Neutrophil (primary cell): ENCODE results near the gene PPIG.
"Not testable (repeated sequence)": the region's sequence is repeated elsewhere in the genome, so short reads cannot be mapped to it uniquely, and the experiment has no call there.

Experiments used
- H3K27ac ChIP-seq: fragments of 200-600 bp; sonication (generic); 2 replicates; pipeline ENCODE4 v1.5.1; 2016; ENCODE audit warnings: mild to moderate bottlenecking, moderate library complexity
- H3K27me3 ChIP-seq: fragments of 200-600 bp; sonication (generic); 2 replicates; pipeline ENCODE4 v1.6.0; 2016; ENCODE audit warnings: mild to moderate bottlenecking
- H3K36me3 ChIP-seq: fragments of 200-600 bp; sonication (generic); 2 replicates; pipeline ENCODE4 v1.5.1; 2017
- H3K4me1 ChIP-seq, 2 experiments: fragments of 200-600 bp in 1 of 2; sonication (generic) in 1 of 2; 1 replicate in 1 of 2; 2 replicates in 1 of 2; pipeline versions ENCODE4 v1.5.1 to v1.6.1; 2013 to 2016; ENCODE audit warnings: low read depth in 1 of 2, low read length in 1 of 2, mild to moderate bottlenecking in 1 of 2, moderate library complexity in 1 of 2; ENCODE audit not compliant: control insufficient read depth in 1 of 2, insufficient read depth in 1 of 2
- H3K4me3 ChIP-seq, 2 experiments: fragments of 200-600 bp in 1 of 2; sonication (generic) in 1 of 2; 1 replicate in 1 of 2; 2 replicates in 1 of 2; pipeline ENCODE4 v1.5.1; 2013 to 2016; ENCODE audit warnings: low read depth in 1 of 2, low read length in 1 of 2, mild to moderate bottlenecking in 1 of 2, moderate library complexity in 1 of 2
- H3K9me3 ChIP-seq: fragments of 200-600 bp; sonication (generic); 2 replicates; pipeline ENCODE4 v1.5.1; 2016
- TF ChIP-seq, protein P1 (sequence below): fragments of 200-600 bp; sonication (generic); IDR thresholded peaks from 2 replicates; pipeline ENCODE4 v1.5.1; 2016; ENCODE audit warnings: antibody characterized with exemption

The PPIG gene

GRCh38 chr2:169572821-169573159 is 11.4 kb upstream of the PPIG start:
- Histone ChIP-seq H3K27me3 (no peaks in the 10 kb centered on the region), H3K4me3 (peak overlapping the region; percentile 75 to 85), H3K9me3 (no peaks in the 10 kb centered on the region), H3K4me1 (peaks cover 8 to 10% of the 10 kb centered on the region in 2 experiments), H3K27ac (peak overlapping the region; percentile 29), H3K36me3 (no peaks in the 10 kb centered on the region)
- TF ChIP-seq, protein P1, sequence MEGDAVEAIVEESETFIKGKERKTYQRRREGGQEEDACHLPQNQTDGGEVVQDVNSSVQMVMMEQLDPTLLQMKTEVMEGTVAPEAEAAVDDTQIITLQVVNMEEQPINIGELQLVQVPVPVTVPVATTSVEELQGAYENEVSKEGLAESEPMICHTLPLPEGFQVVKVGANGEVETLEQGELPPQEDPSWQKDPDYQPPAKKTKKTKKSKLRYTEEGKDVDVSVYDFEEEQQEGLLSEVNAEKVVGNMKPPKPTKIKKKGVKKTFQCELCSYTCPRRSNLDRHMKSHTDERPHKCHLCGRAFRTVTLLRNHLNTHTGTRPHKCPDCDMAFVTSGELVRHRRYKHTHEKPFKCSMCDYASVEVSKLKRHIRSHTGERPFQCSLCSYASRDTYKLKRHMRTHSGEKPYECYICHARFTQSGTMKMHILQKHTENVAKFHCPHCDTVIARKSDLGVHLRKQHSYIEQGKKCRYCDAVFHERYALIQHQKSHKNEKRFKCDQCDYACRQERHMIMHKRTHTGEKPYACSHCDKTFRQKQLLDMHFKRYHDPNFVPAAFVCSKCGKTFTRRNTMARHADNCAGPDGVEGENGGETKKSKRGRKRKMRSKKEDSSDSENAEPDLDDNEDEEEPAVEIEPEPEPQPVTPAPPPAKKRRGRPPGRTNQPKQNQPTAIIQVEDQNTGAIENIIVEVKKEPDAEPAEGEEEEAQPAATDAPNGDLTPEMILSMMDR, result no peak

- Histone ChIP-seq H3K9me3 (no peaks in the 10 kb centered on the region), H3K4me1 (peaks cover 8 to 10% of the 10 kb centered on the region in 2 experiments), H3K4me3 (peak within 1 kb of the TSS; percentile 75 to 85), H3K36me3 (no peaks in the 10 kb centered on the region), H3K27ac (peak within 1 kb of the TSS; percentile 29), H3K27me3 (no peaks in the 10 kb centered on the region)
- TF ChIP-seq, protein P1, result no peak
Observed at GRCh38 chr2:169573160-169573973, 10.8 kb upstream of the PPIG start, which contains the start of gene FASTKD1. Gene FASTKD1 (minus strand): TSS chr2:169573865. CDS start chr2:169572029, 1,836 bp downstream.

DNA sequence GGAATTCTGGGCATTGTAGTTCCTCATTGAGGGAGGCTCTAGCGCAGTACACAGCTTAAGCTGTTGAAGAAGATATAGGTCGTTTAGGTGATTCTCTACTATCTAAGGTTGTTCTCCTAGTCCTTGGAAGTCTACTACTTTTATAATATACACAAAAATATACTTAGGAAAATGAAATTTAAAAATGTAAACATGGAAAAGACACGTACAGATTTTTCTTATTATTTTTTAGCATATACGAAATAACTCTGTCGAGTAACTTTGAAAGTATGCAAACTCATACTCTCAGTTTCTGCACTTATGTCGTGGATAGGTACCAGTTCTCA is 10.2 kb upstream of the PPIG start:
- H3K4me1 ChIP-seq, result peaks cover 8 to 10% of the 10 kb centered on the region in 2 experiments
- TF ChIP-seq, protein P1, result no peak
- peak overlapping the region; percentile 29 for H3K27ac ChIP-seq
- H3K9me3 ChIP-seq, result no peaks in the 10 kb centered on the region
- H3K27me3 ChIP-seq, result no peaks in the 10 kb centered on the region
- H3K36me3 ChIP-seq, result no peaks in the 10 kb centered on the region
- peak overlapping the region; percentile 75 to 85 for H3K4me3 ChIP-seq

- not testable (repeated sequence) for H3K36me3 ChIP-seq, H3K27me3 ChIP-seq, H3K4me1 ChIP-seq, H3K9me3 ChIP-seq, H3K4me3 ChIP-seq, H3K27ac ChIP-seq
Observed at GRCh38 chr2:169574539-169574938, 9.6 kb upstream of the PPIG start.

DNA sequence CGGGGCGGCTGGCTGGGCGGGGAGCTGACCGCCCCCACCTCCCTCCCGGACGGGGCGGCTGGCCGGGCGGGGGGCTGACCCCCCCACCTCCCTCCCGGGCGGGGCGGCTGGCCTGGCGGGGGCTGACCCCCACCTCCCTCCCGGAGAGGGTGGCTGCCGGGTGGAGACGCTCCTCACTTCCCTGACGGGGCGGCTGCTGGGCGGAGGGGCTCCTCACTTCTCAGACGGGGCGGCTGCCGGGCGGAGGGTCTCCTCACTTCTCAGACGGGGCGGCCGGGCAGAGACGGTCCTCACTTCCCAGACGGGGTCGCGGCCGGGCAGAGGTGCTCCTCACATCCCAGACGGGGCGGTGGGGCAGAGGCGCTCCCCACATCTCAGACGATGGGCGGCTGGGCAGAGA is 8.9 kb upstream of the PPIG start:
- not testable (repeated sequence) for H3K9me3 ChIP-seq, H3K4me1 ChIP-seq, H3K4me3 ChIP-seq, H3K27ac ChIP-seq, H3K36me3 ChIP-seq, H3K27me3 ChIP-seq

DNA sequence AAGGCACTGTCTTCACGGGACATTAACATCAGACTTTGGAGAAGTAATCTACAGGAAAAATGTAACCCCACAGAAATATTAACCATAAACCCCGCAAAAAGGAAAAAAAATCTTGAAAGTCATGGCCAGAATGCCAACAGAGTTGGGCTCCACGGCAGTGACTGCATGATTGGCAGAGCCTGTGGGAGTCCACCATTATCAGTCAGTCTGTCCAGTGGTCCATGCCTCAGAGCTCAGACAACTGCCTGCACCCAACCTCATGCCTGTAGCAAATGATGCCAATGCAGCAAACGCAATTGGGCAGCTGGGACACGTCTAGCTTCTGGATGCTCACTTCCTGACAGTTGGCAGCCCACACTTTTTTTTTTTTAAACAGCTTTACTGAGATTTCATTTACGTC is 5.1 kb upstream of the PPIG start:
- Histone ChIP-seq H3K9me3 (no peaks in the 10 kb centered on the region), H3K4me3 (no peak overlapping the region), H3K27me3 (no peaks in the 10 kb centered on the region), H3K27ac (no peak overlapping the region), H3K36me3 (no peaks in the 10 kb centered on the region), H3K4me1 (peaks cover 1 to 3% of the 10 kb centered on the region in 2 experiments)
- TF ChIP-seq, protein P1, result no peak

- H3K27me3 ChIP-seq, H3K27ac ChIP-seq, H3K4me3 ChIP-seq: not testable (repeated sequence)
Observed at GRCh38 chr2:169582552-169583266, 1.4 kb upstream of the PPIG start.

More at GRCh38 chr2:169582552-169583266, 1.4 kb upstream of the PPIG start:
- not testable (repeated sequence) for H3K36me3 ChIP-seq, H3K9me3 ChIP-seq
- peaks cover 23 to 27% of the 10 kb centered on the region in 2 experiments for H3K4me1 ChIP-seq
